OCI-LY7 (cell line): Measurements from ENCODE around the gene GREM1.

Experiments used
- CTCF ChIP-seq: fragments of 200-600 bp; sonication (generic); conservative IDR thresholded peaks from 2 replicates; pipeline ENCODE4 v1.5.1; 2014; ENCODE audit warnings: mild to moderate bottlenecking, antibody characterized with exemption, low read length, moderate library complexity, mixed read lengths
- EZH2phosphoT487 ChIP-seq: fragments of 200-600 bp; sonication (generic); IDR thresholded peaks from 2 replicates; pipeline ENCODE4 v1.6.1; 2018; ENCODE audit warnings: low read depth, borderline replicate concordance, mild to moderate bottlenecking, mixed run types, antibody characterized with exemption, low read length, moderate library complexity, mixed read lengths

GRCh38 chr15:32729700-32730395 lies 12.0 kb downstream of the GREM1 start:
- TF ChIP-seq CTCF (no peak), EZH2phosphoT487 (no peak)
